HEK293 (cell line): ENCODE results near the gene AP1S1.

Experiments used
- GFI1B ChIP-seq: fragments of 450-650 bp; formaldehyde crosslinking; IDR thresholded peaks from 2 replicates; pipeline ENCODE4 v1.5.1; 2016; ENCODE audit warnings: missing biosample characterization, missing genetic modification characterization
- GLI4 ChIP-seq: fragments of 450-650 bp; formaldehyde crosslinking; IDR thresholded peaks from 2 replicates; pipeline ENCODE4 v1.5.1; 2016; ENCODE audit warnings: missing biosample characterization, missing genetic modification characterization
- GLIS1 ChIP-seq: fragments of 450-650 bp; formaldehyde crosslinking; IDR thresholded peaks from 2 replicates; pipeline ENCODE4 v1.5.1; 2016; ENCODE audit warnings: missing biosample characterization, missing genetic modification characterization
- HOXD13 ChIP-seq: sonication (generic); formaldehyde crosslinking; IDR thresholded peaks from 2 replicates; pipeline ENCODE4 v1.8.0; 2022; ENCODE audit warnings: missing genetic modification reagents, borderline replicate concordance
- MEIS1 ChIP-seq: sonication (generic); formaldehyde crosslinking; IDR thresholded peaks from 2 replicates; pipeline ENCODE4 v1.8.1; 2022; ENCODE audit warnings: missing genetic modification reagents, mild to moderate bottlenecking, borderline replicate concordance
- REPIN1 ChIP-seq: fragments of 450-650 bp; formaldehyde crosslinking; IDR thresholded peaks from 2 replicates; pipeline ENCODE4 v1.5.1; 2017; ENCODE audit warnings: missing biosample characterization, missing genetic modification characterization, low read depth
- SP3 ChIP-seq: fragments of 450-650 bp; formaldehyde crosslinking; IDR thresholded peaks from 2 replicates; pipeline ENCODE4 v1.5.1; 2016; ENCODE audit warnings: missing biosample characterization, missing genetic modification characterization
- ZNF248 ChIP-seq: fragments of 450-650 bp; formaldehyde crosslinking; IDR thresholded peaks from 2 replicates; pipeline ENCODE4 v1.5.1; 2017; ENCODE audit warnings: missing biosample characterization, missing genetic modification characterization
- ZNF292 ChIP-seq: fragments of 450-650 bp; formaldehyde crosslinking; IDR thresholded peaks from 2 replicates; pipeline ENCODE4 v1.5.1; 2016; ENCODE audit warnings: low read depth, missing biosample characterization, missing genetic modification characterization, borderline replicate concordance
- ZNF350 ChIP-seq: fragments of 450-650 bp; formaldehyde crosslinking; IDR thresholded peaks from 2 replicates; pipeline ENCODE4 v1.5.0; 2017; ENCODE audit warnings: missing biosample characterization, mild to moderate bottlenecking, missing genetic modification characterization
- ZNF366 ChIP-seq: fragments of 450-650 bp; formaldehyde crosslinking; conservative IDR thresholded peaks from 2 replicates; pipeline ENCODE4 v1.5.1; 2016; ENCODE audit warnings: missing biosample characterization, missing genetic modification characterization
- ZNF37A ChIP-seq: fragments of 450-650 bp; IDR thresholded peaks from 2 replicates; pipeline ENCODE4 v1.5.1; 2018; ENCODE audit warnings: missing biosample characterization, missing genetic modification characterization
- ZNF423 ChIP-seq: fragments of 450-650 bp; formaldehyde crosslinking; IDR thresholded peaks from 2 replicates; pipeline ENCODE4 v1.5.1; 2016; ENCODE audit warnings: missing biosample characterization, missing genetic modification characterization
- ZNF510 ChIP-seq: fragments of 450-650 bp; formaldehyde crosslinking; IDR thresholded peaks from 2 replicates; pipeline ENCODE4 v1.5.1; 2018; ENCODE audit warnings: mild to moderate bottlenecking, missing genetic modification characterization, missing biosample characterization; ENCODE audit not compliant: insufficient replicate concordance
- ZNF549 ChIP-seq: fragments of 450-650 bp; IDR thresholded peaks from 2 replicates; pipeline ENCODE4 v1.5.1; 2018; ENCODE audit warnings: missing biosample characterization, missing genetic modification characterization, mild to moderate bottlenecking, inconsistent platforms, moderate library complexity
- ZNF560 ChIP-seq: fragments of 450-650 bp; formaldehyde crosslinking; IDR thresholded peaks from 2 replicates; pipeline ENCODE4 v1.5.1; 2017; ENCODE audit warnings: missing biosample characterization, missing genetic modification characterization, borderline replicate concordance
- ZNF623 ChIP-seq: fragments of 450-650 bp; formaldehyde crosslinking; IDR thresholded peaks from 2 replicates; pipeline ENCODE4 v1.5.1; 2016; ENCODE audit warnings: missing biosample characterization, missing genetic modification characterization
- ZNF664 ChIP-seq: fragments of 450-650 bp; formaldehyde crosslinking; IDR thresholded peaks from 2 replicates; pipeline ENCODE4 v1.5.1; 2016; ENCODE audit warnings: missing biosample characterization, missing genetic modification characterization
- ZNF670 ChIP-seq: fragments of 450-650 bp; formaldehyde crosslinking; IDR thresholded peaks from 2 replicates; pipeline ENCODE4 v1.5.1; 2016; ENCODE audit warnings: missing biosample characterization, missing genetic modification characterization, low read depth
- ZNF707 ChIP-seq: fragments of 450-650 bp; formaldehyde crosslinking; IDR thresholded peaks from 2 replicates; pipeline ENCODE4 v1.5.1; 2016; ENCODE audit warnings: missing biosample characterization, missing genetic modification characterization
- ZNF777 ChIP-seq: fragments of 450-650 bp; formaldehyde crosslinking; IDR thresholded peaks from 2 replicates; pipeline ENCODE4 v1.5.1; 2017; ENCODE audit warnings: missing biosample characterization, missing genetic modification characterization, borderline replicate concordance
- ZNF830 ChIP-seq: fragments of 450-650 bp; IDR thresholded peaks from 2 replicates; pipeline ENCODE4 v1.5.0; 2018; ENCODE audit warnings: missing biosample characterization, missing genetic modification characterization, low read depth, mild to moderate bottlenecking, moderate library complexity
- ZSCAN23 ChIP-seq: fragments of 450-650 bp; formaldehyde crosslinking; IDR thresholded peaks from 2 replicates; pipeline ENCODE4 v1.5.1; 2016; ENCODE audit warnings: missing biosample characterization, missing genetic modification characterization
- TF ChIP-seq, protein P1 (sequence below): fragments of 450-650 bp; formaldehyde crosslinking; IDR thresholded peaks from 2 replicates; pipeline ENCODE4 v1.5.1; 2016; ENCODE audit warnings: missing biosample characterization, missing genetic modification characterization, low read depth
- TF ChIP-seq, protein P2 (sequence below): fragments of 450-650 bp; formaldehyde crosslinking; IDR thresholded peaks from 2 replicates; pipeline ENCODE4 v1.5.1; 2016; ENCODE audit warnings: missing biosample characterization, missing genetic modification characterization
- TF ChIP-seq, protein P3 (sequence below): fragments of 450-650 bp; formaldehyde crosslinking; IDR thresholded peaks from 2 replicates; pipeline ENCODE4 v1.5.1; 2016; ENCODE audit warnings: missing biosample characterization, missing genetic modification characterization
- TF ChIP-seq, protein P4 (sequence below): fragments of 450-650 bp; IDR thresholded peaks from 2 replicates; pipeline ENCODE4 v1.5.1; 2018; ENCODE audit warnings: missing biosample characterization, mild to moderate bottlenecking, missing genetic modification characterization
- TF ChIP-seq, protein P5 (sequence below): fragments of 450-650 bp; formaldehyde crosslinking; IDR thresholded peaks from 2 replicates; pipeline ENCODE4 v1.5.1; 2016; ENCODE audit warnings: missing biosample characterization, missing genetic modification characterization
- TF ChIP-seq, protein P6 (sequence below): fragments of 450-650 bp; formaldehyde crosslinking; IDR thresholded peaks from 2 replicates; pipeline ENCODE4 v1.5.1; 2016; ENCODE audit warnings: missing biosample characterization, missing genetic modification characterization

AP1S1 gene

DNA sequence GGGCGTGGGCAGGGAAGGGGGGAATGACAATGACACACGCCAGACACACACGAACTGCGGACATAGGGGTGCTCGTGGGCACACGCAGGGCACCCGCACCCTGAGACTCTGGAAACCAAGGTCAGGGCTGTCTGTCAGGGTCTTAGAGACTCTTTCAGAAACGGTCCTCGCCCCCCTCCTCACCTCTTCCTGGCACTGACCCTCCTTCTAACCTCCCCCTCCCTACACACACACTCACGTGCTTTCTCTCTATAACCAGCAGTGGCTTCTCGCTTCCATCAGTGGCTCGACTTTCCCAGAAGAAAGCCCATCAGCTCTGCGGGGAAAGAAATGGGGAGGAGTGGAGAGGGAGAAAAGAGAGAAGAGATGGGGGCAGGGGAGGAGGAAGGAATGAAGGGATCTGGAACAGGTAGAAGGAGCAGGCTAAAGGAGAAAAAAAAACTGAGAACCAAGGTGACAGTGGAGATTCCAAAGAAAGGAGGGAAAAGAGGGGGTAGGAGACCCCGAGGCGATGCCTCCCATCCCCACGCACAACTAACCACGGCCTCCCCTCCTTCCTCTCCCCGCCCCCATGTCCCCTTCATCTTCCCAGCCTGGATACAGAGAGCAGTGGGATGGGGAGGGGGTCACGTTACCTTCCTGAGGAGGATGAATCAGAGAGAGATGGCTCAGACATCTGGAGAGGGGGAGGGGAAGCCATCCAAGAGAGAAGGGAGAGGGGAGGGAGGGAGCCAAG, 12.8 kb downstream of the AP1S1 start (continued):
- TF ChIP-seq, protein P1, sequence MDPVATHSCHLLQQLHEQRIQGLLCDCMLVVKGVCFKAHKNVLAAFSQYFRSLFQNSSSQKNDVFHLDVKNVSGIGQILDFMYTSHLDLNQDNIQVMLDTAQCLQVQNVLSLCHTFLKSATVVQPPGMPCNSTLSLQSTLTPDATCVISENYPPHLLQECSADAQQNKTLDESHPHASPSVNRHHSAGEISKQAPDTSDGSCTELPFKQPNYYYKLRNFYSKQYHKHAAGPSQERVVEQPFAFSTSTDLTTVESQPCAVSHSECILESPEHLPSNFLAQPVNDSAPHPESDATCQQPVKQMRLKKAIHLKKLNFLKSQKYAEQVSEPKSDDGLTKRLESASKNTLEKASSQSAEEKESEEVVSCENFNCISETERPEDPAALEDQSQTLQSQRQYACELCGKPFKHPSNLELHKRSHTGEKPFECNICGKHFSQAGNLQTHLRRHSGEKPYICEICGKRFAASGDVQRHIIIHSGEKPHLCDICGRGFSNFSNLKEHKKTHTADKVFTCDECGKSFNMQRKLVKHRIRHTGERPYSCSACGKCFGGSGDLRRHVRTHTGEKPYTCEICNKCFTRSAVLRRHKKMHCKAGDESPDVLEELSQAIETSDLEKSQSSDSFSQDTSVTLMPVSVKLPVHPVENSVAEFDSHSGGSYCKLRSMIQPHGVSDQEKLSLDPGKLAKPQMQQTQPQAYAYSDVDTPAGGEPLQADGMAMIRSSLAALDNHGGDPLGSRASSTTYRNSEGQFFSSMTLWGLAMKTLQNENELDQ: no peak
- TF ChIP-seq ZNF366 (tag by site-specific recombination) (peak; percentile 94), ZNF292 (no peak), ZNF830 (tag by site-specific recombination) (no peak), ZSCAN23 (no peak), ZNF777 (tag by site-specific recombination) (no peak), ZNF423 (tag by site-specific recombination) (no peak), GLIS1 (tag by site-specific recombination) (no peak), REPIN1 (no peak), ZNF670 (no peak), ZNF549 (tag by site-specific recombination) (no peak), MEIS1 (CRISPR knock-in tag) (no peak), GLI4 (tag by site-specific recombination) (no peak), HOXD13 (CRISPR knock-in tag) (no peak), ZNF707 (tag by site-specific recombination) (no peak), ZNF623 (tag by site-specific recombination) (no peak), ZNF37A (no peak), ZNF560 (no peak), SP3 (tag by site-specific recombination) (peak; percentile 41; the same call in 1 of the 2 replicates), ZNF510 (no peak), ZNF350 (tag by site-specific recombination) (no peak), ZNF248 (tag by site-specific recombination) (no peak), GFI1B (tag by site-specific recombination) (no peak), ZNF664 (tag by site-specific recombination) (no peak)
- TF ChIP-seq, protein P2, sequence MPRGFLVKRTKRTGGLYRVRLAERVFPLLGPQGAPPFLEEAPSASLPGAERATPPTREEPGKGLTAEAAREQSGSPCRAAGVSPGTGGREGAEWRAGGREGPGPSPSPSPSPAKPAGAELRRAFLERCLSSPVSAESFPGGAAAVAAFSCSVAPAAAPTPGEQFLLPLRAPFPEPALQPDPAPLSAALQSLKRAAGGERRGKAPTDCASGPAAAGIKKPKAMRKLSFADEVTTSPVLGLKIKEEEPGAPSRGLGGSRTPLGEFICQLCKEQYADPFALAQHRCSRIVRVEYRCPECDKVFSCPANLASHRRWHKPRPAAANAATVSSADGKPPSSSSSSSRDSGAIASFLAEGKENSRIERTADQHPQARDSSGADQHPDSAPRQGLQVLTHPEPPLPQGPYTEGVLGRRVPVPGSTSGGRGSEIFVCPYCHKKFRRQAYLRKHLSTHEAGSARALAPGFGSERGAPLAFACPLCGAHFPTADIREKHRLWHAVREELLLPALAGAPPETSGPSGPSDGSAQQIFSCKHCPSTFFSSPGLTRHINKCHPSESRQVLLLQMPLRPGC (tag by site-specific recombination): peak; percentile 39; the same call in 1 of the 2 replicates
- TF ChIP-seq, protein P3, sequence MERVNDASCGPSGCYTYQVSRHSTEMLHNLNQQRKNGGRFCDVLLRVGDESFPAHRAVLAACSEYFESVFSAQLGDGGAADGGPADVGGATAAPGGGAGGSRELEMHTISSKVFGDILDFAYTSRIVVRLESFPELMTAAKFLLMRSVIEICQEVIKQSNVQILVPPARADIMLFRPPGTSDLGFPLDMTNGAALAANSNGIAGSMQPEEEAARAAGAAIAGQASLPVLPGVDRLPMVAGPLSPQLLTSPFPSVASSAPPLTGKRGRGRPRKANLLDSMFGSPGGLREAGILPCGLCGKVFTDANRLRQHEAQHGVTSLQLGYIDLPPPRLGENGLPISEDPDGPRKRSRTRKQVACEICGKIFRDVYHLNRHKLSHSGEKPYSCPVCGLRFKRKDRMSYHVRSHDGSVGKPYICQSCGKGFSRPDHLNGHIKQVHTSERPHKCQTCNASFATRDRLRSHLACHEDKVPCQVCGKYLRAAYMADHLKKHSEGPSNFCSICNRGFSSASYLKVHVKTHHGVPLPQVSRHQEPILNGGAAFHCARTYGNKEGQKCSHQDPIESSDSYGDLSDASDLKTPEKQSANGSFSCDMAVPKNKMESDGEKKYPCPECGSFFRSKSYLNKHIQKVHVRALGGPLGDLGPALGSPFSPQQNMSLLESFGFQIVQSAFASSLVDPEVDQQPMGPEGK (tag by site-specific recombination): peak; percentile 15; the same call in 1 of the 2 replicates
- TF ChIP-seq, protein P4, sequence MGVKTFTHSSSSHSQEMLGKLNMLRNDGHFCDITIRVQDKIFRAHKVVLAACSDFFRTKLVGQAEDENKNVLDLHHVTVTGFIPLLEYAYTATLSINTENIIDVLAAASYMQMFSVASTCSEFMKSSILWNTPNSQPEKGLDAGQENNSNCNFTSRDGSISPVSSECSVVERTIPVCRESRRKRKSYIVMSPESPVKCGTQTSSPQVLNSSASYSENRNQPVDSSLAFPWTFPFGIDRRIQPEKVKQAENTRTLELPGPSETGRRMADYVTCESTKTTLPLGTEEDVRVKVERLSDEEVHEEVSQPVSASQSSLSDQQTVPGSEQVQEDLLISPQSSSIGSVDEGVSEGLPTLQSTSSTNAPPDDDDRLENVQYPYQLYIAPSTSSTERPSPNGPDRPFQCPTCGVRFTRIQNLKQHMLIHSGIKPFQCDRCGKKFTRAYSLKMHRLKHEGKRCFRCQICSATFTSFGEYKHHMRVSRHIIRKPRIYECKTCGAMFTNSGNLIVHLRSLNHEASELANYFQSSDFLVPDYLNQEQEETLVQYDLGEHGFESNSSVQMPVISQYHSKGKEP (tag by site-specific recombination): no peak
- TF ChIP-seq, protein P5, sequence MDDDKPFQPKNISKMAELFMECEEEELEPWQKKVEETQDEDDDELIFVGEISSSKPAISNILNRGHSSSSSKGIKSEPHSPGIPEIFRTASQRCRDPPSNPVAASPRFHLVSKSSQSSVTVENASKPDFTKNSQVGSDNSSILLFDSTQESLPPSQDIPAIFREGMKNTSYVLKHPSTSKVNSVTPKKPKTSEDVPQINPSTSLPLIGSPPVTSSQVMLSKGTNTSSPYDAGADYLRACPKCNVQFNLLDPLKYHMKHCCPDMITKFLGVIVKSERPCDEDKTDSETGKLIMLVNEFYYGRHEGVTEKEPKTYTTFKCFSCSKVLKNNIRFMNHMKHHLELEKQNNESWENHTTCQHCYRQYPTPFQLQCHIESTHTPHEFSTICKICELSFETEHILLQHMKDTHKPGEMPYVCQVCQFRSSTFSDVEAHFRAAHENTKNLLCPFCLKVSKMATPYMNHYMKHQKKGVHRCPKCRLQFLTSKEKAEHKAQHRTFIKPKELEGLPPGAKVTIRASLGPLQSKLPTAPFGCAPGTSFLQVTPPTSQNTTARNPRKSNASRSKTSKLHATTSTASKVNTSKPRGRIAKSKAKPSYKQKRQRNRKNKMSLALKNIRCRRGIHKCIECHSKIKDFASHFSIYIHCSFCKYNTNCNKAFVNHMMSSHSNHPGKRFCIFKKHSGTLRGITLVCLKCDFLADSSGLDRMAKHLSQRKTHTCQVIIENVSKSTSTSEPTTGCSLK (tag by site-specific recombination): no peak
- TF ChIP-seq, protein P6, sequence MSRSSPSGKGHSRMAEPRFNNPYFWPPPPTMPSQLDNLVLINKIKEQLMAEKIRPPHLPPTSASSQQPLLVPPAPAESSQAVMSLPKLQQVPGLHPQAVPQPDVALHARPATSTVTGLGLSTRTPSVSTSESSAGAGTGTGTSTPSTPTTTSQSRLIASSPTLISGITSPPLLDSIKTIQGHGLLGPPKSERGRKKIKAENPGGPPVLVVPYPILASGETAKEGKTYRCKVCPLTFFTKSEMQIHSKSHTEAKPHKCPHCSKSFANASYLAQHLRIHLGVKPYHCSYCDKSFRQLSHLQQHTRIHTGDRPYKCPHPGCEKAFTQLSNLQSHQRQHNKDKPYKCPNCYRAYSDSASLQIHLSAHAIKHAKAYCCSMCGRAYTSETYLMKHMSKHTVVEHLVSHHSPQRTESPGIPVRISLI (tag by site-specific recombination): no peak
